Measurements from ENCODE around the gene IGFALS.

IGFALS gene

GRCh38 chr16:1744338-1744840 is 49.1 kb downstream of the IGFALS start:
- no peak overlapping the region for H4K91ac ChIP-seq (ENCODE audit: low read length)
- DNase-seq = no peak
- peaks cover 26% of the 10 kb centered on the region for H3K4me1 ChIP-seq (ENCODE audit: control insufficient read depth, insufficient read depth, low read depth, low read length)
- H3K9me3 ChIP-seq (ENCODE audit: control insufficient read depth, low read length) = no peaks in the 10 kb centered on the region
- no peak overlapping the region for H3K14ac ChIP-seq (ENCODE audit: low read length in 2 of 2)
- no peak overlapping the region for H3K4ac ChIP-seq (ENCODE audit: low read depth in 1 of 2, low read length in 2 of 2)
- H2BK15ac ChIP-seq (ENCODE audit: low read depth, poor library complexity, severe bottlenecking) = no peak overlapping the region
- H4K8ac ChIP-seq (ENCODE audit: low read length) = no peak overlapping the region
- H3K27me3 ChIP-seq (ENCODE audit: control insufficient read depth in 1 of 2, insufficient read depth in 1 of 2, low read length in 2 of 2) = no peaks in the 10 kb centered on the region
- no peak overlapping the region for H3K27ac ChIP-seq (ENCODE audit: low read length, poor library complexity, severe bottlenecking)
- no peak overlapping the region for H2BK120ac ChIP-seq (ENCODE audit: low read depth, low read length)
- no peak overlapping the region for H2AFZ ChIP-seq (ENCODE audit: low read depth, low read length)
- peaks cover 45% of the 10 kb centered on the region for H3K79me1 ChIP-seq (replicated peaks; ENCODE audit: low read length, poor library complexity, severe bottlenecking)
- H3K9ac ChIP-seq (ENCODE audit: low read length) = no peak overlapping the region
- H3K36me3 ChIP-seq (ENCODE audit: control insufficient read depth in 1 of 2, insufficient read depth in 2 of 2, low read depth in 1 of 2, low read length in 2 of 2) = peaks cover 72 to 87% of the 10 kb centered on the region in 2 experiments
- WGBS = 96% methylated on average over 19 of the region's 24 CpGs
- no peak overlapping the region for H3K18ac ChIP-seq (ENCODE audit: low read depth in 1 of 2, low read length in 2 of 2)
- no peak overlapping the region for H2BK5ac ChIP-seq (ENCODE audit: low read depth, low read length, poor library complexity, severe bottlenecking)
- no peak overlapping the region for H2BK12ac ChIP-seq (ENCODE audit: low read length in 2 of 2)
- no peak overlapping the region for H2AK5ac ChIP-seq (ENCODE audit: low read length, severe bottlenecking)
- no peak overlapping the region for H3K4me3 ChIP-seq (ENCODE audit: insufficient read depth in 1 of 2, low read depth in 1 of 2, low read length in 2 of 2)
- H3K23ac ChIP-seq (ENCODE audit: low read length in 2 of 2) = no peak overlapping the region
- H3K4me2 ChIP-seq (ENCODE audit: low read length, poor library complexity, severe bottlenecking) = no peak overlapping the region

- Histone ChIP-seq H3K4me2 (ENCODE audit: low read length, poor library complexity, severe bottlenecking) (no peak overlapping the region), H3K79me1 (replicated peaks; ENCODE audit: low read length, poor library complexity, severe bottlenecking) (peaks cover 40% of the 10 kb centered on the region), H3K9ac (ENCODE audit: low read length) (no peak overlapping the region), H2BK120ac (ENCODE audit: low read depth, low read length) (no peak overlapping the region), H3K4ac (ENCODE audit: low read depth in 1 of 2, low read length in 2 of 2) (no peak overlapping the region), H2BK15ac (ENCODE audit: low read depth, poor library complexity, severe bottlenecking) (no peak overlapping the region), H4K91ac (ENCODE audit: low read length) (peak overlapping the region; percentile 1), H3K4me3 (ENCODE audit: insufficient read depth in 1 of 2, low read depth in 1 of 2, low read length in 2 of 2) (no peak overlapping the region), H3K4me1 (ENCODE audit: control insufficient read depth, insufficient read depth, low read depth, low read length) (peaks cover 26% of the 10 kb centered on the region), H3K27me3 (ENCODE audit: control insufficient read depth in 1 of 2, insufficient read depth in 1 of 2, low read length in 2 of 2) (no peaks in the 10 kb centered on the region), H4K8ac (ENCODE audit: low read length) (no peak overlapping the region), H2AFZ (ENCODE audit: low read depth, low read length) (no peak overlapping the region), H2BK12ac (ENCODE audit: low read length in 2 of 2) (no peak overlapping the region), H2AK5ac (ENCODE audit: low read length, severe bottlenecking) (no peak overlapping the region), H3K27ac (ENCODE audit: low read length, poor library complexity, severe bottlenecking) (no peak overlapping the region), H3K18ac (ENCODE audit: low read depth in 1 of 2, low read length in 2 of 2) (no peak overlapping the region), H3K23ac (ENCODE audit: low read length in 2 of 2) (no peak overlapping the region), H3K36me3 (ENCODE audit: control insufficient read depth in 1 of 2, insufficient read depth in 2 of 2, low read depth in 1 of 2, low read length in 2 of 2) (peaks cover 65 to 83% of the 10 kb centered on the region in 2 experiments), H2BK5ac (ENCODE audit: low read depth, low read length, poor library complexity, severe bottlenecking) (no peak overlapping the region), H3K14ac (ENCODE audit: low read length in 2 of 2) (no peak overlapping the region), H3K9me3 (ENCODE audit: control insufficient read depth, low read length) (no peaks in the 10 kb centered on the region)
- WGBS = 97% methylated on average over 31 of the region's 32 CpGs
- no peak for DNase-seq
Measured at GRCh38 chr16:1743376-1744337, 49.8 kb downstream of the IGFALS start.

GRCh38 chr16:1741553-1742165 is 51.8 kb downstream of the IGFALS start:
- H2BK120ac ChIP-seq (ENCODE audit: low read depth, low read length) = no peak overlapping the region
- H2BK15ac ChIP-seq (ENCODE audit: low read depth, poor library complexity, severe bottlenecking) = no peak overlapping the region
- no peak overlapping the region for H2BK12ac ChIP-seq (ENCODE audit: low read length in 2 of 2)
- H3K4me2 ChIP-seq (ENCODE audit: low read length, poor library complexity, severe bottlenecking) = no peak overlapping the region
- no peak overlapping the region for H4K8ac ChIP-seq (ENCODE audit: low read length)
- no peak overlapping the region for H2AK5ac ChIP-seq (ENCODE audit: low read length, severe bottlenecking)
- no peak overlapping the region for H3K27ac ChIP-seq (ENCODE audit: low read length, poor library complexity, severe bottlenecking)
- H3K4me1 ChIP-seq (ENCODE audit: control insufficient read depth, insufficient read depth, low read depth, low read length) = peaks cover 19% of the 10 kb centered on the region
- no peak overlapping the region for H4K91ac ChIP-seq (ENCODE audit: low read length)
- H3K36me3 ChIP-seq (ENCODE audit: control insufficient read depth in 1 of 2, insufficient read depth in 2 of 2, low read depth in 1 of 2, low read length in 2 of 2) = peaks cover 47 to 76% of the 10 kb centered on the region in 2 experiments
- no peaks in the 10 kb centered on the region for H3K9me3 ChIP-seq (ENCODE audit: control insufficient read depth, low read length)
- peaks cover 29% of the 10 kb centered on the region for H3K79me1 ChIP-seq (replicated peaks; ENCODE audit: low read length, poor library complexity, severe bottlenecking)
- 96% methylated on average over 19 of the region's 19 CpGs for WGBS
- no peak for DNase-seq
- H2BK5ac ChIP-seq (ENCODE audit: low read depth, low read length, poor library complexity, severe bottlenecking) = no peak overlapping the region
- no peak overlapping the region for H3K14ac ChIP-seq (ENCODE audit: low read length in 2 of 2)
- H3K27me3 ChIP-seq (ENCODE audit: control insufficient read depth in 1 of 2, insufficient read depth in 1 of 2, low read length in 2 of 2) = no peaks in the 10 kb centered on the region
- H3K23ac ChIP-seq (ENCODE audit: low read length in 2 of 2) = no peak overlapping the region
- no peak overlapping the region for H3K4me3 ChIP-seq (ENCODE audit: insufficient read depth in 1 of 2, low read depth in 1 of 2, low read length in 2 of 2)
- no peak overlapping the region for H3K9ac ChIP-seq (ENCODE audit: low read length)
- H2AFZ ChIP-seq (ENCODE audit: low read depth, low read length) = no peak overlapping the region
- no peak overlapping the region for H3K18ac ChIP-seq (ENCODE audit: low read depth in 1 of 2, low read length in 2 of 2)
- H3K4ac ChIP-seq (ENCODE audit: low read depth in 1 of 2, low read length in 2 of 2) = no peak overlapping the region

Data from mesenchymal stem cell (in vitro differentiated cells and primary cell).